Subcutaneous adipose tissue (tissue), 4 donors: ENCODE results near the gene IMP3. TPM values are rescaled to one million over a fixed set of nuclear protein-coding genes. Genes with fewer than 3 reads are reported as not detected.

ENCODE experiments used
- CTCF ChIP-seq: fragments of 450-650 bp; IDR thresholded peaks from one replicate; pipeline ENCODE4 v1.5.1; 2016; ENCODE audit warnings: low read depth, mild to moderate bottlenecking, control low read depth, antibody characterized with exemption, moderate library complexity
- total RNA-seq, 4 donors: library from RNA; depleted of rRNA; stranded (reverse); fragments of >200 nt; gene quantifications; one replicate each; pipeline ENCODE4 v1.1.0, GENCODE V29; 2016

The IMP3 gene
- total RNA-seq, 4 donors from 2014 or later = 56.1 to 108 (median 85.9) TPM

- TF ChIP-seq CTCF = no peak
Measured at GRCh38 chr15:75663931-75664421, 24.0 kb upstream of the IMP3 start.

GRCh38 chr15:75662823-75663519 lies 22.9 kb upstream of the IMP3 start:
- no peak for TF ChIP-seq CTCF

GRCh38 chr15:75661756-75662140 lies 21.7 kb upstream of the IMP3 start:
- no peak for TF ChIP-seq CTCF

GRCh38 chr15:75661100-75661755 lies 21.2 kb upstream of the IMP3 start:
- no peak for TF ChIP-seq CTCF

GRCh38 chr15:75659928-75660645 lies 20.1 kb upstream of the IMP3 start:
- TF ChIP-seq CTCF = no peak

- TF ChIP-seq CTCF = no peak
Measured at GRCh38 chr15:75659141-75659771, 19.2 kb upstream of the IMP3 start.

- TF ChIP-seq CTCF = no peak
Measured at GRCh38 chr15:75656813-75657212, 16.8 kb upstream of the IMP3 start.
